SH-SY5Y (cell line): ENCODE data around the gene ZBTB20.

Source experiments
- GATA2 ChIP-seq: IDR thresholded peaks from 2 replicates; pipeline ENCODE4 v1.6.1; 2011; ENCODE audit warnings: mild to moderate bottlenecking, low read depth, low read length
- GATA3 ChIP-seq: IDR thresholded peaks from 2 replicates; pipeline ENCODE4 v1.6.1; 2011; ENCODE audit warnings: low read depth, mild to moderate bottlenecking, low read length, moderate library complexity

The ZBTB20 gene

GRCh38 chr3:114389156-114389555 is 757.9 kb downstream of the ZBTB20 start:
- TF ChIP-seq GATA2, result no peak
- TF ChIP-seq GATA3, result no peak

- TF ChIP-seq GATA2 (no peak), GATA3 (no peak)
These were observed 762.6 kb downstream of the ZBTB20 start for GRCh38 chr3:114384558-114384903.

GRCh38 chr3:114383875-114384557 is 763.1 kb downstream of the ZBTB20 start:
- TF ChIP-seq GATA3, result no peak
- no peak for TF ChIP-seq GATA2

- TF ChIP-seq GATA3 (no peak), GATA2 (no peak)
These were observed 766.8 kb downstream of the ZBTB20 start for GRCh38 chr3:114380233-114380651.

- TF ChIP-seq GATA2 (no peak), GATA3 (no peak)
These were observed 767.8 kb downstream of the ZBTB20 start for GRCh38 chr3:114379266-114379665.

GRCh38 chr3:114378760-114379159 is 768.3 kb downstream of the ZBTB20 start:
- TF ChIP-seq GATA3 (no peak), GATA2 (no peak)

GRCh38 chr3:114377426-114377825 is 769.7 kb downstream of the ZBTB20 start:
- no peak for TF ChIP-seq GATA2
- no peak for TF ChIP-seq GATA3

GRCh38 chr3:114376516-114377185 is 770.4 kb downstream of the ZBTB20 start:
- TF ChIP-seq GATA2 (no peak), GATA3 (no peak)

GRCh38 chr3:114375608-114376421 is 771.3 kb downstream of the ZBTB20 start:
- TF ChIP-seq GATA2, result no peak
- TF ChIP-seq GATA3, result no peak

- TF ChIP-seq GATA2 (no peak), GATA3 (no peak)
These were observed 772.6 kb downstream of the ZBTB20 start for GRCh38 chr3:114374433-114374990.

- TF ChIP-seq GATA2, result no peak
- no peak for TF ChIP-seq GATA3
These were observed 776.4 kb downstream of the ZBTB20 start for GRCh38 chr3:114370537-114371174.

GRCh38 chr3:114365909-114366308 is 781.2 kb downstream of the ZBTB20 start:
- TF ChIP-seq GATA3 (no peak), GATA2 (no peak)

- TF ChIP-seq GATA2 (no peak), GATA3 (no peak)
These were observed 782.1 kb downstream of the ZBTB20 start for GRCh38 chr3:114364806-114365654.
